ENCODE measurements around the gene VWA7. TPM values are rescaled to one million over a fixed set of nuclear protein-coding genes. Genes with fewer than 3 reads are reported as not detected.
"Not testable (repeated sequence)": the region's sequence is repeated elsewhere in the genome, so short reads cannot be mapped to it uniquely, and the experiment has no call there.

The VWA7 gene
- total RNA-seq, 2 donors from 2014 or later, result 0.64 to 0.95 TPM

DNA sequence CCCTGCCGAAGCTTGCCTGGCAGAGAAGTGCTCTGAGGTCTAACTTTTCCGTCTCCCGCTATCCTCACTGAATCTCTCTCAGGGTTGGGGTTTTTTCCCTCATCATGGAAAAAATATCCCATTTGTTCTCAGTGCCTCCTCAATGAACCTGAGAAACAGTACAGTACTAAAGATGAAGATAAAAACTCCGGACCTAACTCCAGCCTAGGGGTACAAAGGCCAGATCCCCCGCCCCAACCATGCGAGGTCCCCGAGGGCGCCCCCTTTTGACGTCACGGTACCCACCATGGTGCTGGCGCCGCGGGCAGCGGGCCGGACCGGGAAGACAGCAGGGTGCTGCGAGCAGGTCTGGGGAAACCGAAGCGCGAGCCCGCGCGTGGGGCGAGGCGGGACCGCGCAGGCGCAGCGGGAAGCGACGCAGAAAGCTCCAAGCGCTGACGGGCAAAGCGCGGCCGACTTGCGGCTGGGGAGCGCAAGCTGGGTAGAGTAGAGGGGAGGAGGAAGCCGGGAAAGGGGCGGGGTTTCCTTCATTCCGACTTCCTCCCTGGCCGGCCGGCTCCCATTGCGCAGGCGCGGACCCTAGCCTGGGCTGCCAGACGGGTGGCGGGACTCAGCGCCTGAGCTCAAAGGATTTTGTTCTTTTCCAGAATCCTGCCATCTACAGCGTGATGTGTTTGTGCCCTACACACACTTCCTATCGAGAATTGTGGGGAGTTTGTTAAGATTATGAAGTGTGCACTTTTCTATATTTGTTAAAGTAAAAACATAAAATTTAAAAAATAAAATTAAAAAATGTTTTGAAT is 29.5 kb upstream of the VWA7 start, which contains the start of gene LSM2:
LSM2 (minus strand) TSS at position 497 of the 803 bp plus-strand sequence; CDS start at position 288, 209 bp downstream.
- Histone ChIP-seq H3K4me3 (ENCODE audit: low read length) (peak within 1 kb of the TSS; percentile 97), H3K9ac (ENCODE audit: extremely low read depth, low read length, poor library complexity, severe bottlenecking) (peak within 1 kb of the TSS; percentile 82), H3K36me3 (ENCODE audit: control insufficient read depth, insufficient read depth, low read length) (peaks cover 14% of the 10 kb centered on the region), H3K27me3 (ENCODE audit: control insufficient read depth, insufficient read depth, low read length, poor library complexity, severe bottlenecking) (no peaks in the 10 kb centered on the region), H3K9me3 (ENCODE audit: control insufficient read depth, low read length) (no peaks in the 10 kb centered on the region), H3K27ac (ENCODE audit: low read depth, low read length) (peak within 1 kb of the TSS; percentile 74), H3K4me1 (ENCODE audit: control insufficient read depth, insufficient read depth, low read length) (no peaks in the 10 kb centered on the region)
- peaks cover 15% of the 10 kb centered on the region for H3K36me3 Mint-ChIP-seq (ENCODE audit: low read depth)
- peak; percentile 98 for DNase-seq
- H3K27ac Mint-ChIP-seq, result peak within 1 kb of the TSS; percentile 93
- no peaks in the 10 kb centered on the region for H3K9me3 Mint-ChIP-seq
- 0% methylated on average over 16 to 50 of the region's 51 CpGs for WGBS, 2 experiments (ENCODE audit: insufficient coverage in 1 of 2, insufficient read length in 1 of 2)
- no peaks in the 10 kb centered on the region for H3K27me3 Mint-ChIP-seq (ENCODE audit: insufficient read depth)
- TF ChIP-seq, protein P1, sequence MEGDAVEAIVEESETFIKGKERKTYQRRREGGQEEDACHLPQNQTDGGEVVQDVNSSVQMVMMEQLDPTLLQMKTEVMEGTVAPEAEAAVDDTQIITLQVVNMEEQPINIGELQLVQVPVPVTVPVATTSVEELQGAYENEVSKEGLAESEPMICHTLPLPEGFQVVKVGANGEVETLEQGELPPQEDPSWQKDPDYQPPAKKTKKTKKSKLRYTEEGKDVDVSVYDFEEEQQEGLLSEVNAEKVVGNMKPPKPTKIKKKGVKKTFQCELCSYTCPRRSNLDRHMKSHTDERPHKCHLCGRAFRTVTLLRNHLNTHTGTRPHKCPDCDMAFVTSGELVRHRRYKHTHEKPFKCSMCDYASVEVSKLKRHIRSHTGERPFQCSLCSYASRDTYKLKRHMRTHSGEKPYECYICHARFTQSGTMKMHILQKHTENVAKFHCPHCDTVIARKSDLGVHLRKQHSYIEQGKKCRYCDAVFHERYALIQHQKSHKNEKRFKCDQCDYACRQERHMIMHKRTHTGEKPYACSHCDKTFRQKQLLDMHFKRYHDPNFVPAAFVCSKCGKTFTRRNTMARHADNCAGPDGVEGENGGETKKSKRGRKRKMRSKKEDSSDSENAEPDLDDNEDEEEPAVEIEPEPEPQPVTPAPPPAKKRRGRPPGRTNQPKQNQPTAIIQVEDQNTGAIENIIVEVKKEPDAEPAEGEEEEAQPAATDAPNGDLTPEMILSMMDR (conservative IDR thresholded peaks at IDR 0.05), result peak; percentile 50
- H3K4me1 Mint-ChIP-seq, result peaks cover 6% of the 10 kb centered on the region
- peak within 1 kb of the TSS; percentile 87 for H3K4me3 Mint-ChIP-seq

DNA sequence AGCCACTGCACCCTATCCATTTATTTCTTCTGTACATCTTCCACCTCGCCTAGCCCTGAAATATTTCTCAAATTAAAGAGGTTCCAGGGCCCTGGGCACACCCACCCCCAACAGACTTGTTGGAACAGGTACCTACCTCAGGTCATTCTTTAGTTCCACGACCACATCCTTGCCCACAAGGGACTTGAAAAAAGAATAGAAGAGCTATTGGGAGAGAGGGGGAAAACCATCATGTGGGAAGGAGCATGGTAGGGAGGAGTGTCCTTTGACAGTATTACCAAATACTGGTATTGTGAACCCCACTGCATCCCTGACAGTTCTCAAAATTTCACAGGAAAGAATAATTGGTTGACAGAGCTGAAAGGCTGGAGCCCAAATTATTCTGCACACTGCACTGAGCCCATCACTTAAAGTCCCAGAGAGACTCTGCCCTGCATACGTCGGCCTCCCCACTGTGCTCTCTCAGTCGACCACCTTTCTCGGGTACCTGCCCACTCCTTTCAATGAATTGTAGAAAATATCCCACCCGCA is 28.9 kb upstream of the VWA7 start:
- Mint-ChIP-seq H3K9me3 (no peaks in the 10 kb centered on the region), H3K27ac (peak overlapping the region; percentile 93), H3K4me1 (peaks cover 6% of the 10 kb centered on the region), H3K36me3 (ENCODE audit: low read depth) (peaks cover 22% of the 10 kb centered on the region), H3K27me3 (ENCODE audit: insufficient read depth) (no peaks in the 10 kb centered on the region), H3K4me3 (peak overlapping the region; percentile 87)
- peak overlapping the region; percentile 97 for H3K4me3 ChIP-seq (ENCODE audit: low read length)
- H3K27me3 ChIP-seq (ENCODE audit: control insufficient read depth, insufficient read depth, low read length, poor library complexity, severe bottlenecking), result no peaks in the 10 kb centered on the region
- H3K4me1 ChIP-seq (ENCODE audit: control insufficient read depth, insufficient read depth, low read length), result no peaks in the 10 kb centered on the region
- peak overlapping the region; percentile 74 for H3K27ac ChIP-seq (ENCODE audit: low read depth, low read length)
- no peak for DNase-seq
- 18 to 20% methylated on average over 5 to 7 of the region's 7 CpGs for WGBS, 2 experiments (ENCODE audit: insufficient coverage in 1 of 2, insufficient read length in 1 of 2)
- no peaks in the 10 kb centered on the region for H3K9me3 ChIP-seq (ENCODE audit: control insufficient read depth, low read length)
- TF ChIP-seq, protein P1 (conservative IDR thresholded peaks at IDR 0.05), result no peak
- H3K36me3 ChIP-seq (ENCODE audit: control insufficient read depth, insufficient read depth, low read length), result peaks cover 17% of the 10 kb centered on the region
- peak overlapping the region; percentile 82 for H3K9ac ChIP-seq (ENCODE audit: extremely low read depth, low read length, poor library complexity, severe bottlenecking)

DNA sequence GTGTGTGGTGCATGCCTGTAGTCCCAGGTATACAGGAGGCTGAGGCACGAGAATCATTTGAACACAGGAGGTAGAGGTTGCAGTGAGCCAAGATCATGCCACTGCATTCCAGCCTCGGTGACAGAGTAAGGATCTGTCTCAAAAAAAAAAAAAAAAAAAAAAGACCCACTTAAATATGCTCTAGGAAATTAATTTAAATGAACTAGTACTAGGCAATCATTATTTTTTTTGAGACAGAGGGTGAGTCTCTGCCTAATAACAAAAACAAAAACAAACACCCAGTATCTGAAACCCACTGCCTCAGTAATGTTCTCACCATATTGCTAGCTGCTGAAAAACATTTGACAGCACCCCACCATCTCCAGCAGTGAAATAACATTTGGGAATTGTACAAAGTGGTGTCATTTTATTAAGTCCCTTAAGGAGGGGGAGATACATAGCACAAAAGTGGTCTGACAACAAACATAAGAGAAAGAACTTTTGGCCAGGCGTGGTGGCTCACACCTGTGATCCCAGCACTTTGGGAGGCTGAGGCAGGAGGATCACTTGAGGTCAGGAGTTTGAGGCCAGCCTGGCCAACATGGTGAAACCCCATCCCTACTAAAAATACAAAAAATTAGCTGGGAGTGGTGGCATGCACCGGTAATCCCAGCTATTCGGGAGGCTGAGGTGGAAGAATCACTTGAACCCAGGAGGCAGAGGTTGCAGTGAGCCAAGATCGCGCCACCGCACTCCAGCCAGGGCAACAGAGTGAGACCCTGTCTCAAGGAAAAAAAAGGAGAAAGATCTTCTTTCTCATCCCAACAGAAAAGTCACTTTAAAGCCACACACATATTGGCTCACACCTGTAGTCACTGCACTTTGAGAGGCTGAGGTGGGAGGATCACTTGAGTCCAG is 24.2 kb upstream of the VWA7 start:
- H3K36me3 Mint-ChIP-seq (ENCODE audit: low read depth), result peaks cover 33% of the 10 kb centered on the region
- H3K27ac ChIP-seq (ENCODE audit: low read depth, low read length); H3K4me3 Mint-ChIP-seq; H3K27me3 Mint-ChIP-seq (ENCODE audit: insufficient read depth); H3K9ac ChIP-seq (ENCODE audit: extremely low read depth, low read length, poor library complexity, severe bottlenecking); H3K27ac Mint-ChIP-seq; H3K4me3 ChIP-seq (ENCODE audit: low read length); H3K9me3 Mint-ChIP-seq; H3K4me1 ChIP-seq (ENCODE audit: control insufficient read depth, insufficient read depth, low read length); H3K9me3 ChIP-seq (ENCODE audit: control insufficient read depth, low read length); DNase-seq; H3K4me1 Mint-ChIP-seq; H3K27me3 ChIP-seq (ENCODE audit: control insufficient read depth, insufficient read depth, low read length, poor library complexity, severe bottlenecking): not testable (repeated sequence)
- 95 to 96% methylated on average over 3 to 7 of the region's 8 CpGs for WGBS, 2 experiments (ENCODE audit: insufficient coverage in 1 of 2, insufficient read length in 1 of 2)
- H3K36me3 ChIP-seq (ENCODE audit: control insufficient read depth, insufficient read depth, low read length), result peaks cover 39% of the 10 kb centered on the region
